Activated CD4-positive, alpha-beta T cell treated with anti-CD3 and anti-CD28 coated beads, Interleukin-2, amount 50 U/mL, for 16 hours (primary cell): ENCODE data around the gene MGAT3.

Source experiments
- DNase-seq: peaks from one replicate; pipeline ENCODE4 v3.0.0-alpha.2; 2020

The MGAT3 gene

GRCh38 chr22:39473851-39474250 is 17.0 kb downstream of the MGAT3 start:
- no peak for DNase-seq

GRCh38 chr22:39474351-39475111 is 17.7 kb downstream of the MGAT3 start:
- no peak for DNase-seq

- no peak for DNase-seq
Measured at GRCh38 chr22:39475337-39475736, 18.5 kb downstream of the MGAT3 start.

- DNase-seq = no peak
Measured at GRCh38 chr22:39475902-39476301, 19.1 kb downstream of the MGAT3 start.

GRCh38 chr22:39476664-39477063 is 19.9 kb downstream of the MGAT3 start:
- no peak for DNase-seq

- no peak for DNase-seq
Measured at GRCh38 chr22:39477542-39477941, 20.7 kb downstream of the MGAT3 start.

- no peak for DNase-seq
Measured at GRCh38 chr22:39478441-39478850, 21.6 kb downstream of the MGAT3 start.

GRCh38 chr22:39479254-39479653 is 22.4 kb downstream of the MGAT3 start:
- no peak for DNase-seq

GRCh38 chr22:39480557-39480956 is 23.7 kb downstream of the MGAT3 start:
- DNase-seq = no peak

- no peak for DNase-seq
Measured at GRCh38 chr22:39481054-39481453, 24.2 kb downstream of the MGAT3 start.

GRCh38 chr22:39481595-39481994 is 24.8 kb downstream of the MGAT3 start:
- no peak for DNase-seq

GRCh38 chr22:39482768-39483167 is 26.0 kb downstream of the MGAT3 start:
- no peak for DNase-seq

- no peak for DNase-seq
Measured at GRCh38 chr22:39486951-39487825, 30.4 kb downstream of the MGAT3 start.

GRCh38 chr22:39487826-39488520 is 31.2 kb downstream of the MGAT3 start:
- no peak for DNase-seq

GRCh38 chr22:39488563-39489083 is 31.8 kb downstream of the MGAT3 start:
- DNase-seq = no peak

GRCh38 chr22:39489094-39490068 is 32.6 kb downstream of the MGAT3 start:
- DNase-seq = no peak

GRCh38 chr22:39490135-39490798 is 33.5 kb downstream of the MGAT3 start:
- peak; percentile 87 for DNase-seq

- no peak for DNase-seq
Measured at GRCh38 chr22:39490966-39491680, 34.3 kb downstream of the MGAT3 start.

GRCh38 chr22:39491696-39492095 is 34.9 kb downstream of the MGAT3 start:
- DNase-seq = no peak

- no peak for DNase-seq
Measured at GRCh38 chr22:39492186-39492585, 35.4 kb downstream of the MGAT3 start.

- DNase-seq = no peak
Measured at GRCh38 chr22:39493759-39494158, 36.9 kb downstream of the MGAT3 start.
